Measurements from ENCODE around the gene MLKL. TPM values are rescaled to one million over a fixed set of nuclear protein-coding genes. Genes with fewer than 3 reads are reported as not detected.

The MLKL gene
- polyA plus RNA-seq, 1 donor (not counting 4 experiments of a cell fraction or from before 2014, with no cell fraction given) = 12.5 TPM

DNA sequence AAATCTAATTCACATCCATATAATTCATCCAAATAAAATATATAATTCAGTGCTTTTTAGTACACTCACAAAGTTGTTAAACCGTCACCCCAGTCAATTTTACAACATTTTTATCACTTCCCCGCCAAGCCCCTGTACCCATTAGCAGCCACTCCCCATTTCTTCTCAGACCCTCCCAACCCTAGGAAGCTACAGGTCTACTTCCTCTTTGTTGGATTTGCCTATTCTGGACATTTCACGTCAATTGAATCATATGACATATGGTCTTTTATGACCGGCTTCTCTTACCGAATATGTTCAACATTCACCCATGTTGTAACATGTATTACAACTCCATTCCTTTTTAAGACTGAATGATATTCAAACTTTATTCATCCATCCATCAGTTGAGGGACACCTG, 19.9 kb upstream of the MLKL start:
- Histone ChIP-seq H3K9me3 (ENCODE audit: control insufficient read depth, low read depth, low read length) (no peaks in the 10 kb centered on the region), H3K4me2 (ENCODE audit: control insufficient read depth, extremely low read depth, insufficient read depth, low read depth, low read length) (no peak overlapping the region), H4K20me1 (ENCODE audit: control insufficient read depth, extremely low read depth, insufficient read depth, low read length) (no peaks in the 10 kb centered on the region), H3K4me1 (ENCODE audit: control insufficient read depth, extremely low read depth, insufficient read depth, low read length) (no peaks in the 10 kb centered on the region), H3K4me3 (ENCODE audit: control insufficient read depth in 2 of 3, extremely low read depth in 1 of 3, insufficient read depth in 2 of 3, low read depth in 1 of 3, low read length in 3 of 3) (no peak overlapping the region), H2AFZ (ENCODE audit: control insufficient read depth, low read length) (no peak overlapping the region), H3K27me3 (ENCODE audit: control insufficient read depth, extremely low read depth, insufficient read depth, low read length) (no peaks in the 10 kb centered on the region), H3K79me2 (ENCODE audit: control insufficient read depth, insufficient read depth, low read length) (no peaks in the 10 kb centered on the region), H3K9ac (ENCODE audit: control insufficient read depth, extremely low read depth, insufficient read depth, low read length) (no peak overlapping the region), H3K9me1 (ENCODE audit: control insufficient read depth, extremely low read depth, insufficient read depth, low read length) (no peaks in the 10 kb centered on the region), H3K36me3 (ENCODE audit: control insufficient read depth in 2 of 2, extremely low read depth in 1 of 2, insufficient read depth in 2 of 2, low read length in 2 of 2) (no peaks in the 10 kb centered on the region), H3K27ac (ENCODE audit: control insufficient read depth, insufficient read depth, low read length) (no peak overlapping the region)
- FAIRE-seq (no peak), DNase-seq (ENCODE audit: low read depth, low spot score) (no peak)
- dilution Hi-C loops (cut with MboI; ENCODE audit: extremely low pct_ligation_motif_present, low sequenced_read_pairs) = no loop called here
- TF ChIP-seq EZH2 (IDR thresholded peaks at IDR 0.05; ENCODE audit: low read length) = no peak
- TF ChIP-seq, protein P1, sequence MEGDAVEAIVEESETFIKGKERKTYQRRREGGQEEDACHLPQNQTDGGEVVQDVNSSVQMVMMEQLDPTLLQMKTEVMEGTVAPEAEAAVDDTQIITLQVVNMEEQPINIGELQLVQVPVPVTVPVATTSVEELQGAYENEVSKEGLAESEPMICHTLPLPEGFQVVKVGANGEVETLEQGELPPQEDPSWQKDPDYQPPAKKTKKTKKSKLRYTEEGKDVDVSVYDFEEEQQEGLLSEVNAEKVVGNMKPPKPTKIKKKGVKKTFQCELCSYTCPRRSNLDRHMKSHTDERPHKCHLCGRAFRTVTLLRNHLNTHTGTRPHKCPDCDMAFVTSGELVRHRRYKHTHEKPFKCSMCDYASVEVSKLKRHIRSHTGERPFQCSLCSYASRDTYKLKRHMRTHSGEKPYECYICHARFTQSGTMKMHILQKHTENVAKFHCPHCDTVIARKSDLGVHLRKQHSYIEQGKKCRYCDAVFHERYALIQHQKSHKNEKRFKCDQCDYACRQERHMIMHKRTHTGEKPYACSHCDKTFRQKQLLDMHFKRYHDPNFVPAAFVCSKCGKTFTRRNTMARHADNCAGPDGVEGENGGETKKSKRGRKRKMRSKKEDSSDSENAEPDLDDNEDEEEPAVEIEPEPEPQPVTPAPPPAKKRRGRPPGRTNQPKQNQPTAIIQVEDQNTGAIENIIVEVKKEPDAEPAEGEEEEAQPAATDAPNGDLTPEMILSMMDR (optimal IDR thresholded peaks at IDR 0.05 in 1 of 3, IDR thresholded peaks at IDR 0.05 in 1 of 3, conservative IDR thresholded peaks at IDR 0.05 in 1 of 3; ENCODE audit: extremely low read depth in 1 of 3, insufficient read depth in 2 of 3, low read length in 3 of 3) = no peak

DNA sequence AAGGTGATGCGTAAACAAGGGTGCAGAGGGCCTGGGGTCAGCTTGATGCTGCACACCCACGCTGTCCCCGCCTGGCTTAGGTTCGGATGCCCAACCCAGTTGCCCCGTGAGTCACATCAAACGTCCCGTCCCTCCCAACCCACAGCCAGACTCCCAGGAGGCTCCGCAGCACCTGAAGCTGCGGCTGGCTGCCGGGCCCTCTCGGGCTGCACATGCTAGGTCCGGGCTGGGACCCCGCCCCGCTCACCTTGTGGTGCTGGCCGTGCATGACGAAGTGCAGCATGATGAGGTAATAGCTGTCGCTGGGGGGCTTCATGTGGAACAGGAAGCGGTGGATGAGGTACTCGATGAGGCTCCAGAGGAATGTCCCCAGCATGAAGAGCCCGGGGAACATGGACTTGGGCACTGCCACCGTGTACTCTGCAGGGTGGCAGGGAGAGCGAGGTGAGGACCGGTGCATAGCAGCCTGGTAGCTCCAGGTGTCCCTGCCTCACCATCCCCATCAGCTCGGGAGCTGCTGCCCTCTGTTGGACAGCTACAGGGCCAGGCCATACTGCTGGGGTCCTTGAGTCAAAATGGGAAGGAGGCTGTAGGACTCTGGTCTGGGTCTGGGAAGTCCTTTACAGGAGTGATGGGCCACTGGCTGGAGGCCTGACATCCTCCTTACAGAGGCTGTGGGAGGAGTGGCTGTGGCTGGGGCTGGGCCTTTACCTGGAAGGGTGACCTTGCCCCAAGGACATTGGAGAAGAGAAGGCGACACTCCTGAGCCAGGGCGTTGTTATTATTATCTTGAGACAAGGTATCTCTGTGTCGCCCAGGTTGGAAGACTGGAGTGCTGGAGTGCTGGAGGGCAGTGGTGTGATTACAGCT, 18.3 kb upstream of the MLKL start:
- Histone ChIP-seq H3K27ac (ENCODE audit: control insufficient read depth, insufficient read depth, low read length) (no peak overlapping the region), H3K9ac (ENCODE audit: control insufficient read depth, extremely low read depth, insufficient read depth, low read length) (no peak overlapping the region), H3K36me3 (ENCODE audit: control insufficient read depth in 2 of 2, extremely low read depth in 1 of 2, insufficient read depth in 2 of 2, low read length in 2 of 2) (no peaks in the 10 kb centered on the region), H2AFZ (ENCODE audit: control insufficient read depth, low read length) (no peak overlapping the region), H4K20me1 (ENCODE audit: control insufficient read depth, extremely low read depth, insufficient read depth, low read length) (no peaks in the 10 kb centered on the region), H3K9me3 (ENCODE audit: control insufficient read depth, low read depth, low read length) (no peaks in the 10 kb centered on the region), H3K4me2 (ENCODE audit: control insufficient read depth, extremely low read depth, insufficient read depth, low read depth, low read length) (no peak overlapping the region), H3K4me1 (ENCODE audit: control insufficient read depth, extremely low read depth, insufficient read depth, low read length) (no peaks in the 10 kb centered on the region), H3K9me1 (ENCODE audit: control insufficient read depth, extremely low read depth, insufficient read depth, low read length) (no peaks in the 10 kb centered on the region), H3K79me2 (ENCODE audit: control insufficient read depth, insufficient read depth, low read length) (no peaks in the 10 kb centered on the region), H3K4me3 (ENCODE audit: control insufficient read depth in 2 of 3, extremely low read depth in 1 of 3, insufficient read depth in 2 of 3, low read depth in 1 of 3, low read length in 3 of 3) (no peak overlapping the region), H3K27me3 (ENCODE audit: control insufficient read depth, extremely low read depth, insufficient read depth, low read length) (no peaks in the 10 kb centered on the region)
- dilution Hi-C loops (cut with MboI; ENCODE audit: extremely low pct_ligation_motif_present, low sequenced_read_pairs) = no loop called here
- DNase-seq (ENCODE audit: low read depth, low spot score) (no peak), FAIRE-seq (no peak)
- TF ChIP-seq, protein P1 (optimal IDR thresholded peaks at IDR 0.05 in 1 of 3, IDR thresholded peaks at IDR 0.05 in 1 of 3, conservative IDR thresholded peaks at IDR 0.05 in 1 of 3; ENCODE audit: extremely low read depth in 1 of 3, insufficient read depth in 2 of 3, low read length in 3 of 3) = peak in 1 of 3 experiments; percentile 35
- no peak for TF ChIP-seq EZH2 (IDR thresholded peaks at IDR 0.05; ENCODE audit: low read length)

Measured in keratinocyte (primary cell).